ENCODE results near the gene PHACTR1. TPM values are rescaled to one million over a fixed set of nuclear protein-coding genes. Genes with fewer than 3 reads are reported as not detected.

Gene PHACTR1
- total and polyA plus RNA-seq, 4 donors, result 0.31 to 1.5 (median 0.79) TPM

GRCh38 chr6:12766365-12766764, 49.8 kb downstream of the PHACTR1 start:
- Histone ChIP-seq H3K27me3 (ENCODE audit: control insufficient read depth in 4 of 4, insufficient read depth in 4 of 4, low read length in 3 of 4) (peaks cover 0 to 3% (median 1%) of the 10 kb centered on the region in 4 donors), H3K27ac (ENCODE audit: low read depth in 1 of 2, low read length in 2 of 2) (no peak overlapping the region), H3K9ac (ENCODE audit: low read depth in 1 of 2, low read length in 2 of 2) (no peak overlapping the region), H3K9me3 (ENCODE audit: control insufficient read depth in 4 of 4, low read length in 3 of 4) (no peaks in the 10 kb centered on the region), H3K4me1 (ENCODE audit: control insufficient read depth in 4 of 4, insufficient read depth in 4 of 4, low read length in 3 of 4) (no peaks in the 10 kb centered on the region), H3K4me3 (ENCODE audit: low read depth in 1 of 3, low read length in 3 of 3) (no peak overlapping the region), H3K36me3 (ENCODE audit: control insufficient read depth in 4 of 4, insufficient read depth in 3 of 4, low read depth in 1 of 4, low read length in 3 of 4) (no peaks in the 10 kb centered on the region)
- 64% methylated on average over 3 of the region's 3 CpGs for WGBS
- TF ChIP-seq REST (IDR thresholded peaks at IDR 0.05) (no peak), YY1 (IDR thresholded peaks at IDR 0.05) (no peak), HNF4G (IDR thresholded peaks at IDR 0.05) (no peak), FOXA2 (IDR thresholded peaks at IDR 0.05) (no peak), SP1 (IDR thresholded peaks at IDR 0.05) (no peak), JUND (IDR thresholded peaks at IDR 0.05) (no peak), RAD21 (IDR thresholded peaks at IDR 0.05) (no peak), HNF4A (conservative IDR thresholded peaks at IDR 0.05) (no peak)
- TF ChIP-seq, protein P1, sequence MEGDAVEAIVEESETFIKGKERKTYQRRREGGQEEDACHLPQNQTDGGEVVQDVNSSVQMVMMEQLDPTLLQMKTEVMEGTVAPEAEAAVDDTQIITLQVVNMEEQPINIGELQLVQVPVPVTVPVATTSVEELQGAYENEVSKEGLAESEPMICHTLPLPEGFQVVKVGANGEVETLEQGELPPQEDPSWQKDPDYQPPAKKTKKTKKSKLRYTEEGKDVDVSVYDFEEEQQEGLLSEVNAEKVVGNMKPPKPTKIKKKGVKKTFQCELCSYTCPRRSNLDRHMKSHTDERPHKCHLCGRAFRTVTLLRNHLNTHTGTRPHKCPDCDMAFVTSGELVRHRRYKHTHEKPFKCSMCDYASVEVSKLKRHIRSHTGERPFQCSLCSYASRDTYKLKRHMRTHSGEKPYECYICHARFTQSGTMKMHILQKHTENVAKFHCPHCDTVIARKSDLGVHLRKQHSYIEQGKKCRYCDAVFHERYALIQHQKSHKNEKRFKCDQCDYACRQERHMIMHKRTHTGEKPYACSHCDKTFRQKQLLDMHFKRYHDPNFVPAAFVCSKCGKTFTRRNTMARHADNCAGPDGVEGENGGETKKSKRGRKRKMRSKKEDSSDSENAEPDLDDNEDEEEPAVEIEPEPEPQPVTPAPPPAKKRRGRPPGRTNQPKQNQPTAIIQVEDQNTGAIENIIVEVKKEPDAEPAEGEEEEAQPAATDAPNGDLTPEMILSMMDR (IDR thresholded peaks at IDR 0.05; ENCODE audit: low read depth, low read length, missing input control), result no peak
- no peak for DNase-seq (ENCODE audit: low spot score)

- WGBS, result 92% methylated on average over 3 of the region's 3 CpGs
- Histone ChIP-seq H3K4me1 (ENCODE audit: control insufficient read depth in 4 of 4, insufficient read depth in 4 of 4, low read length in 3 of 4) (no peaks in the 10 kb centered on the region), H3K27me3 (ENCODE audit: control insufficient read depth in 4 of 4, insufficient read depth in 4 of 4, low read length in 3 of 4) (peaks cover 0 to 3% (median 1%) of the 10 kb centered on the region in 4 donors), H3K36me3 (ENCODE audit: control insufficient read depth in 4 of 4, insufficient read depth in 3 of 4, low read depth in 1 of 4, low read length in 3 of 4) (no peaks in the 10 kb centered on the region), H3K9me3 (ENCODE audit: control insufficient read depth in 4 of 4, low read length in 3 of 4) (no peaks in the 10 kb centered on the region), H3K9ac (ENCODE audit: low read depth in 1 of 2, low read length in 2 of 2) (no peak overlapping the region), H3K27ac (ENCODE audit: low read depth in 1 of 2, low read length in 2 of 2) (no peak overlapping the region), H3K4me3 (ENCODE audit: low read depth in 1 of 3, low read length in 3 of 3) (no peak overlapping the region)
- TF ChIP-seq TAF1 (conservative IDR thresholded peaks at IDR 0.05) (no peak), FOXA2 (IDR thresholded peaks at IDR 0.05) (no peak), HNF4G (IDR thresholded peaks at IDR 0.05) (no peak), HNF4A (conservative IDR thresholded peaks at IDR 0.05) (no peak), GABPA (IDR thresholded peaks at IDR 0.05 in 1 of 2, conservative IDR thresholded peaks at IDR 0.05 in 1 of 2) (no peak), EGR1 (IDR thresholded peaks at IDR 0.05; ENCODE audit: low read depth in 2 of 2) (no peak), FOXA1 (IDR thresholded peaks at IDR 0.05) (no peak), SP1 (IDR thresholded peaks at IDR 0.05) (no peak), YY1 (IDR thresholded peaks at IDR 0.05) (no peak), RXRA (IDR thresholded peaks at IDR 0.05) (no peak)
- TF ChIP-seq, protein P2, sequence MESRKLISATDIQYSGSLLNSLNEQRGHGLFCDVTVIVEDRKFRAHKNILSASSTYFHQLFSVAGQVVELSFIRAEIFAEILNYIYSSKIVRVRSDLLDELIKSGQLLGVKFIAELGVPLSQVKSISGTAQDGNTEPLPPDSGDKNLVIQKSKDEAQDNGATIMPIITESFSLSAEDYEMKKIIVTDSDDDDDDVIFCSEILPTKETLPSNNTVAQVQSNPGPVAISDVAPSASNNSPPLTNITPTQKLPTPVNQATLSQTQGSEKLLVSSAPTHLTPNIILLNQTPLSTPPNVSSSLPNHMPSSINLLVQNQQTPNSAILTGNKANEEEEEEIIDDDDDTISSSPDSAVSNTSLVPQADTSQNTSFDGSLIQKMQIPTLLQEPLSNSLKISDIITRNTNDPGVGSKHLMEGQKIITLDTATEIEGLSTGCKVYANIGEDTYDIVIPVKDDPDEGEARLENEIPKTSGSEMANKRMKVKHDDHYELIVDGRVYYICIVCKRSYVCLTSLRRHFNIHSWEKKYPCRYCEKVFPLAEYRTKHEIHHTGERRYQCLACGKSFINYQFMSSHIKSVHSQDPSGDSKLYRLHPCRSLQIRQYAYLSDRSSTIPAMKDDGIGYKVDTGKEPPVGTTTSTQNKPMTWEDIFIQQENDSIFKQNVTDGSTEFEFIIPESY (IDR thresholded peaks at IDR 0.05), result no peak
- TF ChIP-seq, protein P1 (IDR thresholded peaks at IDR 0.05; ENCODE audit: low read depth, low read length, missing input control), result no peak
- DNase-seq (ENCODE audit: low spot score), result no peak
Measured at GRCh38 chr6:12767016-12767415, 50.4 kb downstream of the PHACTR1 start.

All from liver (tissue), 9 donors.